ENCODE data around the gene PHLDB1.

GRCh38 chr11:118662401-118663271, 55.2 kb downstream of the PHLDB1 start:
- no peak for TF ChIP-seq EZH2phosphoT487 (IDR thresholded peaks at IDR 0.05)
- TF ChIP-seq, protein P1, sequence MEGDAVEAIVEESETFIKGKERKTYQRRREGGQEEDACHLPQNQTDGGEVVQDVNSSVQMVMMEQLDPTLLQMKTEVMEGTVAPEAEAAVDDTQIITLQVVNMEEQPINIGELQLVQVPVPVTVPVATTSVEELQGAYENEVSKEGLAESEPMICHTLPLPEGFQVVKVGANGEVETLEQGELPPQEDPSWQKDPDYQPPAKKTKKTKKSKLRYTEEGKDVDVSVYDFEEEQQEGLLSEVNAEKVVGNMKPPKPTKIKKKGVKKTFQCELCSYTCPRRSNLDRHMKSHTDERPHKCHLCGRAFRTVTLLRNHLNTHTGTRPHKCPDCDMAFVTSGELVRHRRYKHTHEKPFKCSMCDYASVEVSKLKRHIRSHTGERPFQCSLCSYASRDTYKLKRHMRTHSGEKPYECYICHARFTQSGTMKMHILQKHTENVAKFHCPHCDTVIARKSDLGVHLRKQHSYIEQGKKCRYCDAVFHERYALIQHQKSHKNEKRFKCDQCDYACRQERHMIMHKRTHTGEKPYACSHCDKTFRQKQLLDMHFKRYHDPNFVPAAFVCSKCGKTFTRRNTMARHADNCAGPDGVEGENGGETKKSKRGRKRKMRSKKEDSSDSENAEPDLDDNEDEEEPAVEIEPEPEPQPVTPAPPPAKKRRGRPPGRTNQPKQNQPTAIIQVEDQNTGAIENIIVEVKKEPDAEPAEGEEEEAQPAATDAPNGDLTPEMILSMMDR (IDR thresholded peaks at IDR 0.05), result no peak
- no peak for TF ChIP-seq EZH2 (IDR thresholded peaks at IDR 0.05)

Measured in neural progenitor cell (in vitro differentiated cells).